Thoracic aorta (tissue), 2 donors: ENCODE measurements around the gene PHKA1. TPM values are rescaled to one million over a fixed set of nuclear protein-coding genes. Genes with fewer than 3 reads are reported as not detected.

ENCODE experiments used
- ATAC-seq: fragments of 150-250 bp; one replicate; pipeline ENCODE4 v1.8.0; 2017; ENCODE audit warnings: low read depth; ENCODE audit not compliant: insufficient number of reproducible peaks, low FRiP score
- DNase-seq: peaks from one replicate; pipeline ENCODE4 v3.0.0-alpha.2; 2020; ENCODE audit warnings: low spot score
- H3K27ac ChIP-seq, 2 donors: fragments of 200-600 bp; sonication (generic); 1 replicate in 1 of 2; 2 replicates in 1 of 2; pipeline ENCODE4 v1.5.1; 2016; ENCODE audit warnings: mild to moderate bottlenecking in 2 of 2, moderate library complexity in 2 of 2
- H3K27me3 ChIP-seq: fragments of 200-600 bp; sonication (generic); replicated peaks from 2 replicates; pipeline ENCODE4 v1.6.0; 2016; ENCODE audit warnings: mild to moderate bottlenecking; ENCODE audit not compliant: insufficient read depth
- H3K36me3 ChIP-seq: fragments of 200-600 bp; sonication (generic); one replicate; pipeline ENCODE4 v1.5.1; 2016
- H3K4me1 ChIP-seq, 2 donors: fragments of 200-600 bp; sonication (generic); 1 replicate in 1 of 2; 2 replicates in 1 of 2; pipeline versions ENCODE4 v1.5.1 to v1.6.0; 2016; ENCODE audit warnings: low read depth in 2 of 2, mild to moderate bottlenecking in 1 of 2; ENCODE audit not compliant: control insufficient read depth in 1 of 2
- H3K4me3 ChIP-seq: fragments of 200-600 bp; sonication (generic); 2 replicates; pipeline ENCODE4 v1.5.1; 2016; ENCODE audit warnings: mild to moderate bottlenecking
- H3K9me3 ChIP-seq: fragments of 200-600 bp; sonication (generic); 2 replicates; pipeline ENCODE4 v1.5.1; 2016
- total RNA-seq, 2 donors: library from RNA; depleted of rRNA; stranded (reverse); fragments of >200 nt; gene quantifications; one replicate each; pipeline versions ENCODE4 v1.1.0 to v1.2.3, GENCODE V29; 2016
- TF ChIP-seq, protein P1 (sequence below): fragments of 200-600 bp; sonication (generic); IDR thresholded peaks from one replicate; pipeline ENCODE4 v1.5.1; 2019; ENCODE audit warnings: antibody characterized with exemption

The PHKA1 gene
- total RNA-seq, 2 donors from 2014 or later: 12.5 to 24.3 TPM

DNA sequence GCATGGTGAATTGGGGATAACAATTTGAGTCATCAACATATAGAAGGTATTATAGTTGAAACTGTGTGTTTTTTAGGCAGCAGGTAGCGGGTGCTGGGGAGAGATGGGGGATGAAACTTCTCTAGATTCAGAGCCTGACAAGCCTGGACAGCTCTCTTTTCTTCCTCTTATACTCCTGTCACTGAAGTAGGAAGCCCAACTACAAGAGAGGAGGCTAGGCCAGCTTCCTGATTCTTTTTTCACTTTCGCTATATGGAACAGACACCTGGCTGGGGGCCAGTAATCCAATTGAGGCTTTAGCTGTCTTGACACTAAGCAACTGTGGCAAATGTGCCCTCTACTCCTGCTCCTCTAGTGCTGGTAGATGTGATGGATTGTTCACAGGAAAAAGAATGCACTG lies 69.2 kb downstream of the PHKA1 start:
- H3K9me3 ChIP-seq: no peaks in the 10 kb centered on the region
- no peaks in the 10 kb centered on the region for H3K27me3 ChIP-seq
- ATAC-seq: no peak
- H3K36me3 ChIP-seq: no peaks in the 10 kb centered on the region
- H3K4me1 ChIP-seq: no peaks in the 10 kb centered on the region
- TF ChIP-seq, protein P1, sequence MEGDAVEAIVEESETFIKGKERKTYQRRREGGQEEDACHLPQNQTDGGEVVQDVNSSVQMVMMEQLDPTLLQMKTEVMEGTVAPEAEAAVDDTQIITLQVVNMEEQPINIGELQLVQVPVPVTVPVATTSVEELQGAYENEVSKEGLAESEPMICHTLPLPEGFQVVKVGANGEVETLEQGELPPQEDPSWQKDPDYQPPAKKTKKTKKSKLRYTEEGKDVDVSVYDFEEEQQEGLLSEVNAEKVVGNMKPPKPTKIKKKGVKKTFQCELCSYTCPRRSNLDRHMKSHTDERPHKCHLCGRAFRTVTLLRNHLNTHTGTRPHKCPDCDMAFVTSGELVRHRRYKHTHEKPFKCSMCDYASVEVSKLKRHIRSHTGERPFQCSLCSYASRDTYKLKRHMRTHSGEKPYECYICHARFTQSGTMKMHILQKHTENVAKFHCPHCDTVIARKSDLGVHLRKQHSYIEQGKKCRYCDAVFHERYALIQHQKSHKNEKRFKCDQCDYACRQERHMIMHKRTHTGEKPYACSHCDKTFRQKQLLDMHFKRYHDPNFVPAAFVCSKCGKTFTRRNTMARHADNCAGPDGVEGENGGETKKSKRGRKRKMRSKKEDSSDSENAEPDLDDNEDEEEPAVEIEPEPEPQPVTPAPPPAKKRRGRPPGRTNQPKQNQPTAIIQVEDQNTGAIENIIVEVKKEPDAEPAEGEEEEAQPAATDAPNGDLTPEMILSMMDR: no peak
- H3K27ac ChIP-seq: no peak overlapping the region
- no peak for DNase-seq
- no peak overlapping the region for H3K4me3 ChIP-seq

DNA sequence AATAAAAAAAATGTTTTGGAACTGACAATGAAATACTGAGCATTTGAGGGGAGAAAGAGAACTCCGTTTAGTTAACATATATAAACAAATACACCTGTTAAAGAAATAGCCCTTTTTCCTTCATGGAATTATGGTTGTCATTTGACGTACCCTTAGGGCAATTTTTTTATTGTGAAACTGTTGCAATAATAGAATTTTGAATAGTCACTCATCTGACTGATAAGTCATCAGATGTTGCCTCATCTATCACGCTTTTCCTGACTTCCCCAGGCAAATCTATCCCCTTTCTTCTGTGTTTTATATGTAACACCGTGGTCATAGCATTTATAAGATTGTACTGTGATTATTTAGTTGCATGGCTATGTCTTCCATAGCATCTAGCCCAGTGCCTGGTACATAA lies 72.5 kb downstream of the PHKA1 start:
- Histone ChIP-seq H3K36me3 (no peaks in the 10 kb centered on the region), H3K27ac (no peak overlapping the region), H3K4me3 (no peak overlapping the region), H3K9me3 (no peaks in the 10 kb centered on the region), H3K4me1 (no peaks in the 10 kb centered on the region), H3K27me3 (no peaks in the 10 kb centered on the region)
- TF ChIP-seq, protein P1: no peak
- no peak for ATAC-seq
- DNase-seq: no peak

DNA sequence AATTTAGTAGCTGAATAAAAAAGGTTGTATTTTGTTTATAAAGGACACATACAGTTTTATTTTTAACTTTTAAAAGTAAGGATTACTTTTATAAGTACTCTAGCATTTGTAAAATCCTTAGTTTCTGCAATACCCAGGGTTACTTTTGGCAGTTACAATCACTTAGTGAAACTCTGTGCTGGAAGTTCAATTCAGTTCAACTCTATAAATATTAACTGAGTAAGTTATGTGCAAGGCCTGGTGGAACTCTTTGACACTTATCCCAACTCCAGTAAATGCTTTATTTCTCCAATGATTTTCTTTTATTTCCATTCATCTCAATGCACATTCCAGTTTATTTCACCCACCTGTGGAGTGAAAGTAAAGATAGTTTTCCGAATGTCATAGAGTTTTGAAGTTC lies 78.2 kb downstream of the PHKA1 start:
- Histone ChIP-seq H3K4me3 (no peak overlapping the region), H3K9me3 (no peaks in the 10 kb centered on the region), H3K27me3 (no peaks in the 10 kb centered on the region), H3K4me1 (peaks cover 0 to 18% of the 10 kb centered on the region in 2 donors), H3K27ac (no peak overlapping the region), H3K36me3 (no peaks in the 10 kb centered on the region)
- ATAC-seq (no peak), DNase-seq (no peak)
- TF ChIP-seq, protein P1: no peak

DNA sequence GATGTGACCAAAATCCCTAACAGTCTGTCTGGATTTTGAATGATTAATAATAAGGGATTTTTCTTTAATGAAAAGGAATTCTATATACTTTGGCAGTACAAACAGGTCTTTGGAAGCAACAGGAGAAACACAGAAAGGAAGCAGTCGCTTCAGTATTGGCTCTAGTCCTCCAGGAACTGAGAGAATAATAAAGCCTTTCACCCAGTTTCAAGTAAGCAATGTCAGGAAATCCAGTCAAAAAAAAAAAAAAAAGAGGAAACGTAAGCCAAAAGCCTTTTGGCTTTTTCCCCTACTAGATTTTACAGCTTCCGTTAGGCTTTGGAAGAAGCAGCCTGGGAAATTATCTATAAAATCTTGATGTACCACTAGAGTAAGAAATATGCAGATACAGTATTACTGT lies 79.8 kb downstream of the PHKA1 start:
- Histone ChIP-seq H3K27me3 (no peaks in the 10 kb centered on the region), H3K27ac (no peak overlapping the region), H3K36me3 (no peaks in the 10 kb centered on the region), H3K9me3 (no peaks in the 10 kb centered on the region), H3K4me3 (no peak overlapping the region), H3K4me1 (peaks cover 0 to 18% of the 10 kb centered on the region in 2 donors)
- ATAC-seq: no peak
- TF ChIP-seq, protein P1: no peak
- no peak for DNase-seq

DNA sequence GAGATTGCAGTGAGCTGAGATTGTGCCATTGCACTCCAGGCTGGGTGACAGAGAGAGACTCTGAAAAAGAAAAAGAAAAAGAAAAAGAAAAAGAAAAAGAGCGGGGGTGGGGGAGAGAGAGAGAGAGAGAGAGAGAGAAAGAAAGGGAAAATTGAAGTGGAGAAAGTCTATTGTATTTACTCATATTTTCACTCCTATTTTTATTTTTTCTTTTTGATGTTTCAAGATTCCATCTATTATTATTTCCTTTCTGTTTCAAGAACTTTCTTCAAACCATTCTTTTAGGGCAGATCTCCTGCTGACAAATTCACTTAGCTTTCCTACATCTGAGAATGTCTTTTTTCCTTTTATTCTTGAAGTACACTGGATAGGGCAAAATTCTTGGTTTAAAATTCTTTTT lies 83.9 kb downstream of the PHKA1 start:
- no peak overlapping the region for H3K27ac ChIP-seq
- no peaks in the 10 kb centered on the region for H3K27me3 ChIP-seq
- TF ChIP-seq, protein P1: no peak
- H3K4me3 ChIP-seq: no peak overlapping the region
- H3K9me3 ChIP-seq: no peaks in the 10 kb centered on the region
- H3K36me3 ChIP-seq: no peaks in the 10 kb centered on the region
- ATAC-seq (no peak), DNase-seq (no peak)
- peaks cover 0 to 14% of the 10 kb centered on the region in 2 donors for H3K4me1 ChIP-seq
